ENCODE results near the gene SPRED1.

SPRED1 gene

GRCh38 chr15:38283010-38283409 is 30.4 kb downstream of the SPRED1 start:
- Histone ChIP-seq H3K4me1 (ENCODE audit: control insufficient read depth, low read length) (no peaks in the 10 kb centered on the region), H4K20me1 (ENCODE audit: control insufficient read depth, insufficient read depth, low read depth, low read length) (no peaks in the 10 kb centered on the region), H3K4me2 (ENCODE audit: low read length) (no peak overlapping the region), H3F3A (ENCODE audit: control insufficient read depth, insufficient read depth) (no peaks in the 10 kb centered on the region), H3K9me2 (replicated peaks; ENCODE audit: control insufficient read depth, low read length) (no peaks in the 10 kb centered on the region), H3K79me2 (ENCODE audit: control insufficient read depth, low read length) (peaks cover 3% of the 10 kb centered on the region; the same call in 1 of the 2 replicates), H3K27me3 (ENCODE audit: control insufficient read depth, low read length) (no peaks in the 10 kb centered on the region), H3K36me3 (ENCODE audit: control insufficient read depth, low read length) (no peaks in the 10 kb centered on the region), H3K9me3 (ENCODE audit: control insufficient read depth, insufficient read depth, low read length) (no peaks in the 10 kb centered on the region), H3K27ac (ENCODE audit: low read depth, low read length) (no peak overlapping the region), H3K4me3 (ENCODE audit: low read length) (no peak overlapping the region)
- TF ChIP-seq, protein P1, sequence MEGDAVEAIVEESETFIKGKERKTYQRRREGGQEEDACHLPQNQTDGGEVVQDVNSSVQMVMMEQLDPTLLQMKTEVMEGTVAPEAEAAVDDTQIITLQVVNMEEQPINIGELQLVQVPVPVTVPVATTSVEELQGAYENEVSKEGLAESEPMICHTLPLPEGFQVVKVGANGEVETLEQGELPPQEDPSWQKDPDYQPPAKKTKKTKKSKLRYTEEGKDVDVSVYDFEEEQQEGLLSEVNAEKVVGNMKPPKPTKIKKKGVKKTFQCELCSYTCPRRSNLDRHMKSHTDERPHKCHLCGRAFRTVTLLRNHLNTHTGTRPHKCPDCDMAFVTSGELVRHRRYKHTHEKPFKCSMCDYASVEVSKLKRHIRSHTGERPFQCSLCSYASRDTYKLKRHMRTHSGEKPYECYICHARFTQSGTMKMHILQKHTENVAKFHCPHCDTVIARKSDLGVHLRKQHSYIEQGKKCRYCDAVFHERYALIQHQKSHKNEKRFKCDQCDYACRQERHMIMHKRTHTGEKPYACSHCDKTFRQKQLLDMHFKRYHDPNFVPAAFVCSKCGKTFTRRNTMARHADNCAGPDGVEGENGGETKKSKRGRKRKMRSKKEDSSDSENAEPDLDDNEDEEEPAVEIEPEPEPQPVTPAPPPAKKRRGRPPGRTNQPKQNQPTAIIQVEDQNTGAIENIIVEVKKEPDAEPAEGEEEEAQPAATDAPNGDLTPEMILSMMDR (IDR thresholded peaks at IDR 0.05; ENCODE audit: low read depth, low read length, poor library complexity, severe bottlenecking): no peak
- TF ChIP-seq EZH2phosphoT487 (IDR thresholded peaks at IDR 0.05; ENCODE audit: borderline replicate concordance, low read length): no peak

DNA sequence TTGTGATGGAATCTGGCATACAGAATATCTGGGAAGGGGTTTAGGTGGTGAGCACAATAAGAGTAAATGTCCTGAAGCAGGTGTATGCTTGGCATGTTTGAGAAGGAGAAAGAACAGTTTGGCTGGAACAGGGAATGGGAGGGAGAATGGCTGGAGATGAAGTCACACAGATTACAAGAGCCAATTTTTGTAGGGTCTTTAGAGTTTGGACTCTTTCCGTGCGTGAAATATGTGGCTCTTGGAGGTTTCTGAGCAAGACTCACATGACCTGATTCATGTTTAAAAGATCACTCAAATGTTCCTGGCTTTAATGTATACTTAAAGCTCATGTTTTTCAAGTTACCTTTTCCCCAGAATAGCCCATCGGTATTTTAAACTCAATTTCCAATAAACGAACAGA is 32.8 kb downstream of the SPRED1 start:
- Histone ChIP-seq H3K9me2 (replicated peaks; ENCODE audit: control insufficient read depth, low read length) (no peaks in the 10 kb centered on the region), H3K4me2 (ENCODE audit: low read length) (no peak overlapping the region), H3K4me3 (ENCODE audit: low read length) (no peak overlapping the region), H3K79me2 (ENCODE audit: control insufficient read depth, low read length) (peaks cover 3% of the 10 kb centered on the region; the same call in 1 of the 2 replicates), H3K27me3 (ENCODE audit: control insufficient read depth, low read length) (no peaks in the 10 kb centered on the region), H3K4me1 (ENCODE audit: control insufficient read depth, low read length) (no peaks in the 10 kb centered on the region), H3K36me3 (ENCODE audit: control insufficient read depth, low read length) (no peaks in the 10 kb centered on the region), H4K20me1 (ENCODE audit: control insufficient read depth, insufficient read depth, low read depth, low read length) (no peaks in the 10 kb centered on the region), H3K27ac (ENCODE audit: low read depth, low read length) (no peak overlapping the region), H3F3A (ENCODE audit: control insufficient read depth, insufficient read depth) (no peaks in the 10 kb centered on the region), H3K9me3 (ENCODE audit: control insufficient read depth, insufficient read depth, low read length) (no peaks in the 10 kb centered on the region)
- no peak for TF ChIP-seq EZH2phosphoT487 (IDR thresholded peaks at IDR 0.05; ENCODE audit: borderline replicate concordance, low read length)
- TF ChIP-seq, protein P1 (IDR thresholded peaks at IDR 0.05; ENCODE audit: low read depth, low read length, poor library complexity, severe bottlenecking): no peak

DNA sequence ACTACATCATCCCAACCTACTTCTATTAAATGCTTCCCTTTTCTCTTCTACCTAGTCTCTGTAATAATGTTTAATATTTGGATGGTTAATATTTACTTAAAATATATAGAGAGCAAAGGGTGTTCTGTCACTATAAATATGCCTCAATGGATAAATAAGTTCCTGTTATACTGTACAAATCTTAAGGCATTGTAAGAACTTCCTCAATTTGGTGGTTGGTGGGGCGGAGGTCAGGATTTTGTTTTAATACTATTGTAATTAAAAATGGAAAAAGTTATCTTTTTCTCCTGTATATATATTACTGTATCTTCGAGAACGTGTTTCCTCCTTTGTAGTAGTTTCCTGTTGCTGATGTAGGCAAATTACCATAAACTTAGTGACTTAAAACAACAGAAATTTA is 41.5 kb downstream of the SPRED1 start:
- Histone ChIP-seq H3K9me2 (replicated peaks; ENCODE audit: control insufficient read depth, low read length) (no peaks in the 10 kb centered on the region), H3K79me2 (ENCODE audit: control insufficient read depth, low read length) (peaks cover 3% of the 10 kb centered on the region; the same call in 1 of the 2 replicates), H3K4me2 (ENCODE audit: low read length) (no peak overlapping the region), H3K27me3 (ENCODE audit: control insufficient read depth, low read length) (no peaks in the 10 kb centered on the region), H3K36me3 (ENCODE audit: control insufficient read depth, low read length) (no peaks in the 10 kb centered on the region), H3K4me3 (ENCODE audit: low read length) (no peak overlapping the region), H3F3A (ENCODE audit: control insufficient read depth, insufficient read depth) (no peaks in the 10 kb centered on the region), H3K9me3 (ENCODE audit: control insufficient read depth, insufficient read depth, low read length) (no peaks in the 10 kb centered on the region), H3K4me1 (ENCODE audit: control insufficient read depth, low read length) (no peaks in the 10 kb centered on the region), H4K20me1 (ENCODE audit: control insufficient read depth, insufficient read depth, low read depth, low read length) (no peaks in the 10 kb centered on the region), H3K27ac (ENCODE audit: low read depth, low read length) (no peak overlapping the region)
- TF ChIP-seq EZH2phosphoT487 (IDR thresholded peaks at IDR 0.05; ENCODE audit: borderline replicate concordance, low read length): no peak
- TF ChIP-seq, protein P1 (IDR thresholded peaks at IDR 0.05; ENCODE audit: low read depth, low read length, poor library complexity, severe bottlenecking): no peak
